Panc1 (cell line): ENCODE results near the gene SMIM11.

Source experiments
- POLR2AphosphoS5 ChIP-seq: IDR thresholded peaks from 2 replicates; pipeline ENCODE4 v1.6.1; 2012; ENCODE audit warnings: mild to moderate bottlenecking, low read depth, low read length, moderate library complexity
- REST ChIP-seq, 2 experiments: IDR thresholded peaks; 2 replicates each; pipeline ENCODE4 v1.6.1; 2011 to 2012; ENCODE audit warnings: low read depth in 2 of 2, control low read depth in 1 of 2, low read length in 1 of 2, mild to moderate bottlenecking in 1 of 2, moderate library complexity in 1 of 2; ENCODE audit not compliant: insufficient read depth in 1 of 2
- SIN3A ChIP-seq: IDR thresholded peaks from 2 replicates; pipeline ENCODE4 v1.6.1; 2012; ENCODE audit warnings: low read depth, mild to moderate bottlenecking, low read length, moderate library complexity, borderline replicate concordance; ENCODE audit not compliant: insufficient read depth
- TCF7L2 ChIP-seq: IDR thresholded peaks from 2 replicates; pipeline ENCODE4 v1.6.1; 2011; ENCODE audit warnings: mild to moderate bottlenecking, low read depth, low read length, inconsistent platforms
- TF ChIP-seq, protein P1 (sequence below): fragments of 450-650 bp; IDR thresholded peaks from 2 replicates; pipeline ENCODE4 v1.5.1; 2017; ENCODE audit warnings: mild to moderate bottlenecking

- TF ChIP-seq, protein P1, sequence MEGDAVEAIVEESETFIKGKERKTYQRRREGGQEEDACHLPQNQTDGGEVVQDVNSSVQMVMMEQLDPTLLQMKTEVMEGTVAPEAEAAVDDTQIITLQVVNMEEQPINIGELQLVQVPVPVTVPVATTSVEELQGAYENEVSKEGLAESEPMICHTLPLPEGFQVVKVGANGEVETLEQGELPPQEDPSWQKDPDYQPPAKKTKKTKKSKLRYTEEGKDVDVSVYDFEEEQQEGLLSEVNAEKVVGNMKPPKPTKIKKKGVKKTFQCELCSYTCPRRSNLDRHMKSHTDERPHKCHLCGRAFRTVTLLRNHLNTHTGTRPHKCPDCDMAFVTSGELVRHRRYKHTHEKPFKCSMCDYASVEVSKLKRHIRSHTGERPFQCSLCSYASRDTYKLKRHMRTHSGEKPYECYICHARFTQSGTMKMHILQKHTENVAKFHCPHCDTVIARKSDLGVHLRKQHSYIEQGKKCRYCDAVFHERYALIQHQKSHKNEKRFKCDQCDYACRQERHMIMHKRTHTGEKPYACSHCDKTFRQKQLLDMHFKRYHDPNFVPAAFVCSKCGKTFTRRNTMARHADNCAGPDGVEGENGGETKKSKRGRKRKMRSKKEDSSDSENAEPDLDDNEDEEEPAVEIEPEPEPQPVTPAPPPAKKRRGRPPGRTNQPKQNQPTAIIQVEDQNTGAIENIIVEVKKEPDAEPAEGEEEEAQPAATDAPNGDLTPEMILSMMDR = no peak
- TF ChIP-seq POLR2AphosphoS5 (no peak), SIN3A (no peak), REST (IDR thresholded peaks at IDR 0.05; ENCODE audit: insufficient read depth in 1 of 2, low read depth in 2 of 2, low read length in 1 of 2) (no peak), TCF7L2 (no peak)
Observed at GRCh38 chr21:34354836-34355235, 20.5 kb upstream of the SMIM11 start.
